Measurements from ENCODE around the gene SERPINI2.

GRCh38 chr3:167397826-167398225, 76.0 kb downstream of the SERPINI2 start:
- TF ChIP-seq CTCF (IDR thresholded peaks at IDR 0.05) (no peak), ZFX (IDR thresholded peaks at IDR 0.05; ENCODE audit: borderline replicate concordance) (no peak)

Measured in 22Rv1 (cell line).